ENCODE measurements around the gene LRRC61. TPM values are rescaled to one million over a fixed set of nuclear protein-coding genes. Genes with fewer than 3 reads are reported as not detected.

Gene LRRC61
- polyA plus RNA-seq, 1 of the 3 experiments (the other 2 are of a cell fraction) = 0.99 TPM

- Histone ChIP-seq H3K36me3 (replicated peaks in 1 of 2; ENCODE audit: control insufficient read depth in 1 of 2, insufficient read depth in 2 of 2, low read length in 1 of 2) (no peaks in the 10 kb centered on the region), H3K9me2 (no peaks in the 10 kb centered on the region), H3K9me3 (no peaks in the 10 kb centered on the region), H3F3A (replicated peaks; ENCODE audit: insufficient read depth) (no peaks in the 10 kb centered on the region), H3K4me1 (ENCODE audit: control insufficient read depth in 1 of 2, insufficient read depth in 2 of 2, low read depth in 1 of 2, low read length in 1 of 2) (no peaks in the 10 kb centered on the region), H3K4me3 (ENCODE audit: low read depth in 2 of 2, low read length in 1 of 2) (no peak overlapping the region), H3K9ac (no peak overlapping the region), H2AFZ (ENCODE audit: low read depth) (no peak overlapping the region), H3K27me3 (ENCODE audit: insufficient read depth) (no peaks in the 10 kb centered on the region; the same call in 1 of the 2 replicates), H3K79me2 (ENCODE audit: insufficient read depth) (no peaks in the 10 kb centered on the region), H3K27ac (ENCODE audit: low read depth in 2 of 2, low read length in 1 of 2) (no peak overlapping the region), H3K4me2 (no peak overlapping the region), H4K20me1 (ENCODE audit: insufficient read depth) (no peaks in the 10 kb centered on the region)
- ChIA-PET POLR2A (no interaction called here), CTCF (interaction anchor here (0.5 to 1.2 kb wide), 2 partner anchors 9 to 739 kb away, joined by 3 to 4 read pairs; partner anchors contain the start of genes ACTR3C and LRRC61)
- WGBS (ENCODE audit: low lambda C conversion rate) = 65% methylated on average over 3 of the region's 3 CpGs
- no peak for DNase-seq
- TF ChIP-seq MEF2A (IDR thresholded peaks at IDR 0.05; ENCODE audit: borderline replicate concordance, low read depth) = no peak
- no peak for TF ChIP-seq TAF1 (IDR thresholded peaks at IDR 0.05; ENCODE audit: borderline replicate concordance, low read depth, low read length)
These were observed 9.8 kb upstream of the LRRC61 start for GRCh38 chr7:150313367-150313809.

DNA sequence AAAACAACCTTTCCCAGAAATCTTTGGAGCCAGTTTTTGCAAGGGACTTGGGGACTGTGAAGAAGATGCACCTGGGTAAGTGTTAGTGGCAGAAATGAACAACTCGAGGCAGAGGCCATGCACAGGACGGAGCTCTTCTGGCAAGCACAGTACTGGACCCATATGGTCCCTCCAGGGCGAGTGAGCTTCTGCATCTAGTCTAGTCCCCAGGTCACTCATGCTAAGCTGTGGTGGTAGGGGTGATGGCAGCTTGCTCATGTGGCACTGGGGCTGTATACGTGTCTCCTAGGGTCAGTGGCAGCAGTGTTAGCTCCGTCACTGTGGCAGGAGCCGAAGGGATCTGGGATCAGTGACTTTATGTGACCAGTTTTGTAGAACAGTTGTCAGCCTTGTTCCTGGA, 9.3 kb upstream of the LRRC61 start:
- POLR2A ChIA-PET = interaction anchor here (0.6 kb wide), 1 partner anchor 666 kb away, joined by 3 read pairs; no protein-coding TSS in a partner anchor
- no peak for DNase-seq
- H3K4me3 ChIP-seq (ENCODE audit: low read depth in 2 of 2, low read length in 1 of 2) = no peak overlapping the region
- TF ChIP-seq SMC3 (IDR thresholded peaks at IDR 0.05; ENCODE audit: low read depth, low read length) (no peak), MEF2A (IDR thresholded peaks at IDR 0.05; ENCODE audit: borderline replicate concordance, low read depth) (no peak), PBX3 (IDR thresholded peaks at IDR 0.05) (no peak), TEAD4 (IDR thresholded peaks at IDR 0.05; ENCODE audit: borderline replicate concordance, insufficient read depth) (no peak), USF1 (IDR thresholded peaks at IDR 0.05; ENCODE audit: borderline replicate concordance, low read depth) (no peak), ELF1 (IDR thresholded peaks at IDR 0.05) (no peak)
- TF ChIP-seq, protein P1, sequence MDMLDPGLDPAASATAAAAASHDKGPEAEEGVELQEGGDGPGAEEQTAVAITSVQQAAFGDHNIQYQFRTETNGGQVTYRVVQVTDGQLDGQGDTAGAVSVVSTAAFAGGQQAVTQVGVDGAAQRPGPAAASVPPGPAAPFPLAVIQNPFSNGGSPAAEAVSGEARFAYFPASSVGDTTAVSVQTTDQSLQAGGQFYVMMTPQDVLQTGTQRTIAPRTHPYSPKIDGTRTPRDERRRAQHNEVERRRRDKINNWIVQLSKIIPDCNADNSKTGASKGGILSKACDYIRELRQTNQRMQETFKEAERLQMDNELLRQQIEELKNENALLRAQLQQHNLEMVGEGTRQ (IDR thresholded peaks at IDR 0.05; ENCODE audit: borderline replicate concordance, low read depth, low read length) = no peak
- H3K9me2 ChIP-seq = no peaks in the 10 kb centered on the region
- no peaks in the 10 kb centered on the region; the same call in 1 of the 2 replicates for H3K27me3 ChIP-seq (ENCODE audit: insufficient read depth)
- no peak overlapping the region for H3K27ac ChIP-seq (ENCODE audit: low read depth in 2 of 2, low read length in 1 of 2)
- CTCF ChIA-PET = interaction anchor here (0.5 to 1.2 kb wide), 3 partner anchors 9 to 739 kb away, joined by 3 to 4 read pairs (median 3); partner anchors contain the start of genes ACTR3C and LRRC61
- no peaks in the 10 kb centered on the region for H4K20me1 ChIP-seq (ENCODE audit: insufficient read depth)
- WGBS (ENCODE audit: low lambda C conversion rate) = 73% methylated on average over 6 of the region's 6 CpGs
- H3K4me1 ChIP-seq (ENCODE audit: control insufficient read depth in 1 of 2, insufficient read depth in 2 of 2, low read depth in 1 of 2, low read length in 1 of 2) = no peaks in the 10 kb centered on the region
- no peak overlapping the region for H3K4me2 ChIP-seq
- H3K36me3 ChIP-seq (replicated peaks in 1 of 2; ENCODE audit: control insufficient read depth in 1 of 2, insufficient read depth in 2 of 2, low read length in 1 of 2) = no peaks in the 10 kb centered on the region
- H3K9me3 ChIP-seq = no peaks in the 10 kb centered on the region
- no peak overlapping the region for H3K9ac ChIP-seq
- H3F3A ChIP-seq (replicated peaks; ENCODE audit: insufficient read depth) = no peaks in the 10 kb centered on the region
- H2AFZ ChIP-seq (ENCODE audit: low read depth) = no peak overlapping the region
- no peaks in the 10 kb centered on the region for H3K79me2 ChIP-seq (ENCODE audit: insufficient read depth)
